ENCODE data around the gene KLHDC3. TPM values are rescaled to one million over a fixed set of nuclear protein-coding genes. Genes with fewer than 3 reads are reported as not detected.

KLHDC3 gene
- total and polyA plus RNA-seq, 4 experiments from 2014 or later: 66.6 to 131 (median 73.1) TPM

- H3K4me3 Mint-ChIP-seq: peak within 1 kb of the TSS; percentile 94 to 99 (median 97)
- intact Hi-C loops (cut with micrococcal nuclease): loop anchor here (1.0 to 2.0 kb wide), 7 partner anchors 38 to 313 kb away; partner anchors contain the start of genes CNPY3, KLHDC3, PEX6 and RRP36
- peaks cover 27 to 52% (median 35%) of the 10 kb centered on the region in 4 donors for H3K4me1 Mint-ChIP-seq
- Histone ChIP-seq H3K4me3 (ENCODE audit: low read length in 2 of 2) (peak within 1 kb of the TSS; percentile 84 to 87), H3K4me1 (ENCODE audit: insufficient read depth, low read length) (peaks cover 24% of the 10 kb centered on the region), H3K36me3 (ENCODE audit: insufficient read depth, low read length) (peaks cover 13% of the 10 kb centered on the region), H3K9me3 (ENCODE audit: control insufficient read depth in 1 of 2, low read length in 2 of 2) (no peaks in the 10 kb centered on the region), H3K27ac (ENCODE audit: low read depth, low read length) (peak within 1 kb of the TSS; percentile 91), H3K27me3 (ENCODE audit: insufficient read depth, low read length) (no peaks in the 10 kb centered on the region)
- no peaks in the 10 kb centered on the region for H3K9me3 Mint-ChIP-seq
- no peaks in the 10 kb centered on the region for H3K27me3 Mint-ChIP-seq
- H3K27ac Mint-ChIP-seq: peak within 1 kb of the TSS; percentile 97 to 100 (median 99)
- POLR2A ChIA-PET (ENCODE audit: partially characterized antibody): interaction anchor here (0.9 to 3.1 kb wide), 18 partner anchors 9 to 457 kb away, joined by 3 to 32 read pairs (median 6); partner anchors contain the start of genes CNPY3, GNMT, KLHDC3 and MEA1
- peaks cover 26 to 44% of the 10 kb centered on the region in 2 donors for H3K36me3 Mint-ChIP-seq
- peak; percentile 95 to 99 (median 96) for DNase-seq
- CTCF ChIA-PET (ENCODE audit: partially characterized antibody): interaction anchor here (0.7 to 1.9 kb wide), 4 partner anchors 45 to 99 kb away, joined by 3 to 7 read pairs (median 4); partner anchors contain the start of genes GNMT, KLHDC3 and MEA1
These were observed 45.4 kb downstream of the KLHDC3 start, which contains the start of the genes KLC4 and MRPL2 for GRCh38 chr6:43059168-43060033. TSS of gene KLC4 (plus strand) at chr6:43059631. CDS start at chr6:43061336, 1,705 bp downstream. TSS of gene MRPL2 (minus strand) at chr6:43059434. CDS start at chr6:43059381, 53 bp downstream.

- peak overlapping the region; percentile 94 to 99 (median 97) for H3K4me3 Mint-ChIP-seq
- peak overlapping the region; percentile 91 for H3K27ac ChIP-seq (ENCODE audit: low read depth, low read length)
- peaks cover 32 to 48% of the 10 kb centered on the region in 2 donors for H3K36me3 Mint-ChIP-seq
- ChIA-PET POLR2A (ENCODE audit: partially characterized antibody) (interaction anchor here (1.4 to 3.1 kb wide), 11 partner anchors 10 to 180 kb away, joined by 4 to 32 read pairs (median 8); partner anchors contain the start of genes CNPY3, KLHDC3, MEA1 and PEX6), CTCF (ENCODE audit: partially characterized antibody) (interaction anchor here (0.7 to 1.3 kb wide), 3 partner anchors 79 to 99 kb away, joined by 3 to 4 read pairs (median 3); partner anchors contain the start of gene GNMT)
- H3K4me1 ChIP-seq (ENCODE audit: insufficient read depth, low read length): peaks cover 22% of the 10 kb centered on the region
- peaks cover 27 to 50% (median 34%) of the 10 kb centered on the region in 4 donors for H3K4me1 Mint-ChIP-seq
- no peaks in the 10 kb centered on the region for H3K27me3 ChIP-seq (ENCODE audit: insufficient read depth, low read length)
- H3K27ac Mint-ChIP-seq: peak overlapping the region; percentile 97 to 100 (median 99)
- no peaks in the 10 kb centered on the region for H3K27me3 Mint-ChIP-seq
- H3K4me3 ChIP-seq (ENCODE audit: low read length in 2 of 2): peak overlapping the region; percentile 84 to 87
- no peaks in the 10 kb centered on the region for H3K9me3 ChIP-seq (ENCODE audit: control insufficient read depth in 1 of 2, low read length in 2 of 2)
- intact Hi-C loops (cut with micrococcal nuclease): no loop called here
- DNase-seq: peak in 1 of 5 donors; percentile 41
- H3K9me3 Mint-ChIP-seq: no peaks in the 10 kb centered on the region
- H3K36me3 ChIP-seq (ENCODE audit: insufficient read depth, low read length): peaks cover 13% of the 10 kb centered on the region
These were observed 46.1 kb downstream of the KLHDC3 start for GRCh38 chr6:43060034-43060754.

- intact Hi-C loops (cut with micrococcal nuclease): no loop called here
- Mint-ChIP-seq H3K36me3 (peaks cover 33 to 51% of the 10 kb centered on the region in 2 donors), H3K27ac (peak overlapping the region; percentile 83 to 99 (median 94)), H3K9me3 (no peaks in the 10 kb centered on the region), H3K27me3 (no peaks in the 10 kb centered on the region), H3K4me1 (peaks cover 25 to 42% (median 34%) of the 10 kb centered on the region in 4 donors), H3K4me3 (peak overlapping the region; percentile 94 to 99 (median 97))
- Histone ChIP-seq H3K27me3 (ENCODE audit: insufficient read depth, low read length) (no peaks in the 10 kb centered on the region), H3K9me3 (ENCODE audit: control insufficient read depth in 1 of 2, low read length in 2 of 2) (no peaks in the 10 kb centered on the region), H3K4me3 (ENCODE audit: low read length in 2 of 2) (no peak overlapping the region), H3K27ac (ENCODE audit: low read depth, low read length) (no peak overlapping the region), H3K4me1 (ENCODE audit: insufficient read depth, low read length) (peaks cover 22% of the 10 kb centered on the region), H3K36me3 (ENCODE audit: insufficient read depth, low read length) (peaks cover 8% of the 10 kb centered on the region)
- CTCF ChIA-PET (ENCODE audit: partially characterized antibody): interaction anchor here (0.9 kb wide), 1 partner anchor 39 kb away, joined by 3 read pairs; the partner anchor contains the start of gene RRP36
- DNase-seq: no peak
- POLR2A ChIA-PET (ENCODE audit: partially characterized antibody): interaction anchor here (1.5 to 3.1 kb wide), 5 partner anchors 39 to 132 kb away, joined by 4 to 32 read pairs (median 8); partner anchors contain the start of genes CNPY3, PEX6 and RRP36
These were observed 46.9 kb downstream of the KLHDC3 start for GRCh38 chr6:43060755-43061633.

GRCh38 chr6:43061861-43062260 is 47.8 kb downstream of the KLHDC3 start:
- ChIA-PET CTCF (ENCODE audit: partially characterized antibody) (no interaction called here), POLR2A (ENCODE audit: partially characterized antibody) (interaction anchor here (0.6 kb wide), 1 partner anchor 132 kb away, joined by 3 read pairs; the partner anchor contains the start of gene CNPY3)
- Mint-ChIP-seq H3K4me1 (peaks cover 25 to 40% (median 34%) of the 10 kb centered on the region in 4 donors), H3K36me3 (peaks cover 37 to 56% of the 10 kb centered on the region in 2 donors), H3K9me3 (no peaks in the 10 kb centered on the region), H3K4me3 (peak overlapping the region in 1 of 8 donors; percentile 41), H3K27me3 (no peaks in the 10 kb centered on the region), H3K27ac (peak overlapping the region in 2 of 7 donors; percentile 9 to 98)
- no peak overlapping the region for H3K27ac ChIP-seq (ENCODE audit: low read depth, low read length)
- H3K36me3 ChIP-seq (ENCODE audit: insufficient read depth, low read length): peaks cover 6% of the 10 kb centered on the region
- no peak overlapping the region for H3K4me3 ChIP-seq (ENCODE audit: low read length in 2 of 2)
- peaks cover 22% of the 10 kb centered on the region for H3K4me1 ChIP-seq (ENCODE audit: insufficient read depth, low read length)
- no peaks in the 10 kb centered on the region for H3K9me3 ChIP-seq (ENCODE audit: control insufficient read depth in 1 of 2, low read length in 2 of 2)
- intact Hi-C loops (cut with micrococcal nuclease): no loop called here
- DNase-seq: no peak
- no peaks in the 10 kb centered on the region for H3K27me3 ChIP-seq (ENCODE audit: insufficient read depth, low read length)

GRCh38 chr6:43062818-43063217 is 48.8 kb downstream of the KLHDC3 start:
- peaks cover 39 to 56% of the 10 kb centered on the region in 2 donors for H3K36me3 Mint-ChIP-seq
- ChIA-PET CTCF (ENCODE audit: partially characterized antibody) (no interaction called here), POLR2A (ENCODE audit: partially characterized antibody) (interaction anchor here (0.6 kb wide), 1 partner anchor 9 kb away, joined by 3 read pairs; the partner anchor contains the start of gene CUL7)
- no peak overlapping the region for H3K27ac ChIP-seq (ENCODE audit: low read depth, low read length)
- H3K36me3 ChIP-seq (ENCODE audit: insufficient read depth, low read length): peaks cover 2% of the 10 kb centered on the region
- peaks cover 25 to 39% (median 32%) of the 10 kb centered on the region in 4 donors for H3K4me1 Mint-ChIP-seq
- no peaks in the 10 kb centered on the region for H3K27me3 Mint-ChIP-seq
- H3K27me3 ChIP-seq (ENCODE audit: insufficient read depth, low read length): no peaks in the 10 kb centered on the region
- H3K4me1 ChIP-seq (ENCODE audit: insufficient read depth, low read length): peaks cover 21% of the 10 kb centered on the region
- no peaks in the 10 kb centered on the region for H3K9me3 ChIP-seq (ENCODE audit: control insufficient read depth in 1 of 2, low read length in 2 of 2)
- H3K4me3 ChIP-seq (ENCODE audit: low read length in 2 of 2): no peak overlapping the region
- no peak for DNase-seq
- no peak overlapping the region for H3K27ac Mint-ChIP-seq
- H3K4me3 Mint-ChIP-seq: no peak overlapping the region
- H3K9me3 Mint-ChIP-seq: no peaks in the 10 kb centered on the region
- intact Hi-C loops (cut with micrococcal nuclease): no loop called here

- Mint-ChIP-seq H3K27me3 (peaks cover 0 to 2% of the 10 kb centered on the region in 2 donors), H3K27ac (peak overlapping the region in 2 of 7 donors; percentile 41 to 64), H3K4me3 (no peak overlapping the region), H3K36me3 (peaks cover 42 to 57% of the 10 kb centered on the region in 2 donors), H3K9me3 (no peaks in the 10 kb centered on the region), H3K4me1 (no peaks in the 10 kb centered on the region)
- Histone ChIP-seq H3K36me3 (ENCODE audit: insufficient read depth, low read length) (no peaks in the 10 kb centered on the region), H3K9me3 (ENCODE audit: control insufficient read depth in 1 of 2, low read length in 2 of 2) (no peaks in the 10 kb centered on the region), H3K27me3 (ENCODE audit: insufficient read depth, low read length) (no peaks in the 10 kb centered on the region), H3K4me1 (ENCODE audit: insufficient read depth, low read length) (no peaks in the 10 kb centered on the region), H3K4me3 (ENCODE audit: low read length in 2 of 2) (no peak overlapping the region), H3K27ac (ENCODE audit: low read depth, low read length) (no peak overlapping the region)
- ChIA-PET CTCF (ENCODE audit: partially characterized antibody) (interaction anchor here (1.1 kb wide), 1 partner anchor 74 kb away, joined by 5 read pairs; no protein-coding TSS in a partner anchor), POLR2A (ENCODE audit: partially characterized antibody) (no interaction called here)
- intact Hi-C loops (cut with micrococcal nuclease): no loop called here
- DNase-seq: peak in 4 of 5 donors; percentile 25 to 33 (median 27)
These were observed 56.1 kb downstream of the KLHDC3 start for GRCh38 chr6:43070028-43070632.
